ENCODE results near the gene LPP.

- TF ChIP-seq REST (IDR thresholded peaks at IDR 0.05; ENCODE audit: insufficient read depth in 1 of 2, low read depth in 2 of 2, low read length in 2 of 2) (no peak), TAF1 (IDR thresholded peaks at IDR 0.05; ENCODE audit: borderline replicate concordance, insufficient read depth, low read length) (no peak), POLR2AphosphoS5 (IDR thresholded peaks at IDR 0.05; ENCODE audit: low read depth, low read length) (no peak), SIN3A (IDR thresholded peaks at IDR 0.05; ENCODE audit: borderline replicate concordance, insufficient read depth, low read length) (no peak), FOXP2 (optimal IDR thresholded peaks at IDR 0.05; ENCODE audit: borderline replicate concordance, extremely low read depth, extremely low read length, insufficient read depth) (no peak)
These were observed 435.8 kb downstream of the LPP start for GRCh38 chr3:188589771-188590170.
